Measurements from ENCODE around the gene CD8B.
"Not testable (repeated sequence)": the region's sequence is repeated elsewhere in the genome, so short reads cannot be mapped to it uniquely, and the experiment has no call there.

The CD8B gene

DNA sequence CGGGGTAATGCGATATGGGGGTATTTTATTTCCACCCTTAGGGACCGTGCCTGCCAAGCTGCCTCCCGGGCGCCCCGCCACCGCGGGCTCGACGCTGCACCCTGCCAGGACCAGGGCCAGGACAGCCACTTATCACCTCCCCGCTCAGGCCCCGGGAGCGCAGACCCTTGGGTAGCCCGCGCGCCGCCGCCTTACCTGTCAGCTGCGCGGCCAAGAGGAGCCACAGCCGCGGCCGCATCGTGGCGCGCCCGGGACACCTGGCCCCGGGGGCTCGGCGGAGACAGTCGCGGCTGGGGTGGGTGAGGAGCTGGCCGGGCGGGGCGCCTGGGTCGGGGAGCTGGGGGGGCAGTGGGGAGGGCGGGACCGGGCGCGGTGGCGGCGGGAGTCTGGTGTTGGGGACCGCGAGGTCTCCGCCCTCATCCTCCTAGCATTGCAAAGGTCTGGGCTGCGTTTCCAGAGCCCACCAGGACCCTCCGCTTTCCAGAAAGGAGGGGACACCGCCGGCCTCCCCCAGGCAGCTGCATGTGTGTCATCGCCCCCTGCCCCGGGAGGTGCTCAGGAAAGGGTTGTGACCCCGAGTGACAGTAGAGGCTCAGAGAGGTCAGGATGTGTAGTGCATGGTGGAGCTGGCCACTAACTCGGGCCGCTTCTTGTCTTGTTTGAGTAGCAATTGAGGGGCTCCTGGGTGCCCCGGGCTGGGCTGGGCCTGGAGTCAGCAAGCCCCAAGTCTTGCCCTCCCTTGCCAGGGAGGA lies at the start of gene CD8B:
Gene CD8B (minus strand): TSS at position 259 of the 752 bp plus-strand sequence. CDS start 21 bp downstream, at position 238.
- DNase-seq: not testable (repeated sequence)

DNA sequence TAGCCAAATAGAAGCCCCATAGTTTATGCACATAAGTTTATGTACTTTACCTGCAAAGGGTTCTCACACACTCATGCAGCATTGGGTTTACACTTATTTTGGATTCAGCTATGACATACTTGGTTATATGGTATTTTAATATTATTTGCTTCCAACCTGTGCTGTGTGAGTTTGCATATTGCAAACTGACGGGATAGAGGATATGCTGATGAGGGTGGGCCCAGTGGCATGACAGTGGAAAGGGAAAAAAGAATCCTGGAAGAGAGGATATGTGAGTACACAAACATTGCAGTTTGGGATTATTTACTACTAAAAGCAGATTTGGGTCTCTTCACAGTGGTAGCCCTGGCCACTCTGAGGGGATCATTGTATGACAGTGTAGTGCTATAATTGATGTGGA lies 44.2 kb upstream of the CD8B start:
- not testable (repeated sequence) for DNase-seq

DNA sequence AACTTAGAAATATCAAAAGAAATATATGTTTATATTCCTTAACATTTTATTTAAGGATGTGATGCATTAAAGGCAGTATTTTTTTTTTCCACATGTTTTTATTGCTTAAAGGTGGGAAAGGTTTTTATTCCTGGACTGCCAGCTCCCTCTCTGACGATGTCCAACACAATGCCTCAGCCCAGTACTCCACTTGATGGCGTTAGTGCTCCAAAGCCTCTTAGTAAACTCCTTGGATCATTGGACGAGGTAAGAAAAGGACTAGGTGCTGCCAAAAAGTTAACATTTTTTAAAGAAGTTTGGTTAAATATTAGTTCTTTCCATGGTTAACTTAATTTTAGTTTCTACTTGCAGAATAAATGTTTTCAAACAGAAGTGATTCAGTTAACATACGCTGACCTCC lies 39.0 kb upstream of the CD8B start:
- DNase-seq: not testable (repeated sequence)

DNA sequence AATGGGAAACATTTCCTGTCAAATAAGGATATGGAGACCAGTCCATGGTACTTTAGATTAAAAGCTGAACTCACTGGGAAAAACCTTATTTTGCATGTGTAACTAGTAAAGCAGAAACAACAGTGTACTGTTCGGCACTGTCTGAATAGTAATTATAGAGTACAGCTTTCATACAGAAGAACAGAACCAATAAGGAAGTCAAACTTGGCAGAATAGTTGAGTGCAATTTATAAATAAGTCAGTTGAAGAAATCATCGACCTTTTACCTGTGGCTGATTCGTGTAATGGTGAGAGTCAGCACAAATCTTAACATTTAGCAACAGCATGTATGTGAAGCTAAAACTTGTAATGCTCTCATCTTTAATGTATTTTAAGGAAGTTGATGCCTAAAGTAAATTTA lies 24.3 kb upstream of the CD8B start:
- DNase-seq: not testable (repeated sequence)

DNA sequence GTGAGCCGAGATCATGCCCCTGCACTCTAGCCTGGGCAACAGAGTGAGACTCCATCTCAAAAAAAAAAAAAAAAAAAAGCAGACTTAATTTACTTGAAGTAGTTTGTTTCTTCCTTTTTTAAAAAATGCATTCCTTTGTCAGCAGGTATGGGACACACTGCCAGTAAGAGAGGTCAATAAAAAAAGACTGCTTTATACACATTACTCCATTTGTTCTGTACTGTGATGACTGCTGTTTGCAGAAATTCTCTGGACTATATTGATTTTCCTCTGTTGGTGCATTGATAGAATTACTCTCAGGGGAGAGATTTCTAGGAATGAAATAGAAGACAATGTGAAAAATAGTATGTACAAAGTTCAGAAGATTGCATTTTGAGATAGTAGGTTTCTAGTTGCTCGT lies 21.2 kb upstream of the CD8B start:
- not testable (repeated sequence) for DNase-seq

DNA sequence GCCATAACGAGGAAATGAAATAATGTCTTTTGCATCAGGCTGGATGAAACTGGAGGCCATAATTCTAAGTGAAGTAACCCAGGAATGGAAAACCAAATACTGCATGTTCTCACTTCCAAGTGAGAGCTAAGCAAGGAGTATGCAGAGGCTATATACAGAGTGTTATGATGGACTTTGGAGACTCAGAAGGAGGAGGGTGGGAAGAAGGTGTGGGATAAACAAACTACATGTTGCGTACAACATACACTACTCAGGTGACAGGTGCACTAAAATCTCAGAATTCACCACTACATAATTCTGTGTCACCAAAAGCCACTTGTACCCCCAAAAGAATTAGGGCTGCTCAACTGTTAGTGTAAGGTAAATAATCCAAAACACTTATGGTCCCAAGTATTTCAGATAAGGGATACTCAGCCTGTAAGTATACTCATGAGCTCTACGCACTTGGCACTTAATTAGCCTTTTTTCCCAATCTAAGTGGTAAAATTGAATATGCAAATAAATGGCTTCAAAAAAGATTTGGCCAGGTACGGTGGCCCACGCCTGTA lies 20.5 kb upstream of the CD8B start:
- DNase-seq: not testable (repeated sequence)

DNA sequence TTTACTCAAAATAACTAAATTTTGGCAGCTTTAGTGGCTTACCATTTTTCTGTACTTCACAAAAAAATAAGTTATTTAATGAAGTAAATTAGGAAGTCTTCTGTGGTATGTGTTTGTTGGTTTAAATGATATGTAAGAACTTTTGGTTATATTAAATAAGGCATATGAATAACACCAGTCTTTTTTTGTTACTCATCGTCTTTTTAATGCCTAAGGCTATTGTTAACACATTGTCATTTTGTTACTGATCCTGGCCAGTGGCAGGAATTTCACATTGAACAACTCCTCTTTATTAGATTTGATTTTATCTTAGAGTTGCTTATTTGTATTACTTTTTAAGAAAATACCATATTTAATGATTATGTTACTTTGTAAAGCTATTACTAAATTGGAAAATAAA lies 17.3 kb upstream of the CD8B start:
- not testable (repeated sequence) for DNase-seq

DNA sequence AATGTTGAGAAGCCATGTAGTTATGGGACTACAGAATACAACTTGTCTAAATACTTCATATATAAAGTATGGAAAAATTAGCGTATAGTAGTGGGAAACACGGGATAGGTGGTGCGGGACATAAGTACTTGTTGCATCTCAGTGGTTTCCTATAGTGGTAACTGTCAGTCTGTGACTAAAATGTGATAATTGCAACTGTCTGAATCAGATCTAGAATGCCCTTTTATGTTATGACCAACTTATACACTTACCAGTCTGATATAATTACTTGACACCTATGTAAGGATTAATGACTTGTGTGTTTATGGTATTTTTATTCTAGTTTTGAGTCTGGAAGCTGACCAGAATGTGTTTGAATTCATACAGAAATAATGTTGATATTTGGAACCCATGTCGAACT lies 9.3 kb upstream of the CD8B start:
- not testable (repeated sequence) for DNase-seq

DNA sequence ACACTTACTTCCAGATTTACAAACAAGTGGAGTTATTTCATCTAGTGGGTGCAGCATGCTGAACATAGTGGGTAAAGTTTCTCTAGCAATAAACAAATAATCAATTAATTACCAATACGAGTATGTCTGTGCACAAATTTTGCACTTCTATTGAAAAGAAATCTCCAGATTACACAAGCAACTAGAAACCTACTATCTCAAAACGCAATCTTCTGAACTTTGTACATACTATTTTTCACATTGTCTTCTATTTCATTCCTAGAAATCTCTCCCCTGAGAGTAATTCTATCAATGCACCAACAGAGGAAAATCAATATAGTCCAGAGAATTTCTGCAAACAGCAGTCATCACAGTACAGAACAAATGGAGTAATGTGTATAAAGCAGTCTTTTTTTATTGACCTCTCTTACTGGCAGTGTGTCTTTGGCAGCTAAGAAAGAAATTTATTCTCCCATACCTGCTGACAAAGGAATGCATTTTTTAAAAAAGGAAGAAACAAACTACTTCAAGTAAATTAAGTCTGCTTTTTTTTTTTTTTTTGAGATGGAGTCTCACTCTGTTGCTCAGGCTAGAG lies 7.3 kb upstream of the CD8B start:
- not testable (repeated sequence) for DNase-seq

DNA sequence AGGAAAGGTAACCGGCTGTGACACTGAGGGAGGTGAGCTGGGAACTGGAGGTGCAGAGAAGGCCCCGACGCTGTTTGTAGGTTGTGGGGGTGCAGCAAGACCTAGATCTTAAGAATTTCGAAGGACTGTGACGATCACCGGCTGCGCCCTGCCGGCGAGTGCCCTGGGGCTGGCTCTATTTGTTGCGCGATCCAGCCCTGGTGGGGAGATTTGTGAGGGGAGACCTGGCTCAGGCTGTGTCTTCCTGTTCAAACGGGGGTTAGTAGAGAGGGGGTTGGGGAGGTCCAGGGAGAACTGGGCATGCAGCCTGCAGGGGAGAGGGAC lies 656 bp upstream of the CD8B start:
- not testable (repeated sequence) for DNase-seq

DNA sequence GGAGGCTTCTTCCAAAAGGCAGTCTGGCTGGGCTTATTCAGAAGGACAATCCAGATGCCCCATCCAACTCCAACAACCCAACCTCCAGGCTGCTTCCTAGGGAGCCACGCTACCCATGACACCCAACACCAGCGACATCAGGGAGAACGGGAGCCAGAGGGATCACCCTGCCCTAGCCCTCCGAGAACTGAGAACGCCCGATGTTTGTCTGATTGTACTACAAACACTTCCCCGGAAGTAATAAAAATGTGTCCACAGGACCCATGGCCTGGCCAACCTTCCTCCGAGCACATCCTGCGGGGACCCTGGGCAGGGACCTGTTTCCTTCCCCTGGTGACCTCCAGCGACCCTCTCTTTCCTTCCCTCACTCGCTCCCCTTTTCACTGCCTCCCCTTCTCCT lies 511 bp downstream of the CD8B start:
- DNase-seq: not testable (repeated sequence)

DNA sequence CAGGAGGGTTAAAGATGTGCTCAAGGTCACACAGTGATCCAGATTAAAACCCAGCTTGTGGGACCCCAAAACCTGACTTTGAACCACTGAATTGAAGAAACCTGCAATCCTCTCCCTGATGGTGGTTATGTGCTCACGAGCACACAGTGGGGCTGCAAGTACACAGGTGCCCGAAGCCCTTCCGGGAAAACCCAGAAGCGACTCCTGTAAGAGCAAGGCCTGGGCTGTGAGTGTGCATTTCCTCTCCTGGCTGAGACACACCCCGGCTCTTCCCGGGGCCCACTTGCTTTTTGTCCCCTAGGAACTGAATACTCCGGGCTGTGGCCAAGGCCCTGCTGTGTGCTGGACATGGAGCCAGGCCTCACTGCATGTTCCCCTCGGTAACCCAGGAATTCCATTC lies 1.1 kb downstream of the CD8B start:
- not testable (repeated sequence) for DNase-seq

DNA sequence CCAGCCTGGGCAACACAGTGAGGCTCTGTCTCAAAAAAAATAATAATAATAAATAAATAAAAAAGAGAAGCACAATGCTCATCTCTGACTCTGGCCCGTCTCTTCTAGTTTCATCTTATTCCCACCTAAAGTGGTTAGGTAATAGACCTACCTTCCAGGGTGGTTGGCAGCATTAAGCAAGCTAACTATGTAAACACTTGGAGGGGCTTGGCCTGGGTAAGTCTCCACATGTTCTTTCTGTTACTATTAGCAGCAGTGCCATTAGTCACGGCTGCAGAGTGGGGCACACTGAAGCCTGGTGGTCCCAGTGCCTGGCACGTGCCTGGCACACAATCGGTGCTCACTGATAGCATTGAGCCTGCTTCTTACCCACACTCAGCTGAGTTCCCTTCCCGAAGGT lies 4.0 kb downstream of the CD8B start:
- not testable (repeated sequence) for DNase-seq

DNA sequence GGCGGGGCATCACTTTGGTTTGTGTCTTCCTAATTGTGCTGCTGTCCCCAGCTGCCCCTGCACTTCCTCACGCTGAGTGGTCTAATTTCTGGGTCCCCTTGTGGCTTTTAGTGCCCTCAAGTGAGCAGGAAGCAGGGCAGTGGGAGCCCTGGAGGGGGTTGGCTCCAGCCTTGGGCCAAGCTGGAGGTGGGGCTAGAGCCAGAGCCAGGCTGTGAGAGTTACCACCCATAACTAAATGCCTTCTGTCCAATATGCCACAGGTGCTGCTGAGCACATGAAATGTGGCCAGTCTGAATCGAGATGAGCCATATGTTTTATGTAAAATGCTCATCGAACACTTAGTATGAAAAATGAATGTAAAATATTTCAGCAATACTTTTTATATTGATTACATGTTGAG lies 5.2 kb downstream of the CD8B start:
- DNase-seq: not testable (repeated sequence)

DNA sequence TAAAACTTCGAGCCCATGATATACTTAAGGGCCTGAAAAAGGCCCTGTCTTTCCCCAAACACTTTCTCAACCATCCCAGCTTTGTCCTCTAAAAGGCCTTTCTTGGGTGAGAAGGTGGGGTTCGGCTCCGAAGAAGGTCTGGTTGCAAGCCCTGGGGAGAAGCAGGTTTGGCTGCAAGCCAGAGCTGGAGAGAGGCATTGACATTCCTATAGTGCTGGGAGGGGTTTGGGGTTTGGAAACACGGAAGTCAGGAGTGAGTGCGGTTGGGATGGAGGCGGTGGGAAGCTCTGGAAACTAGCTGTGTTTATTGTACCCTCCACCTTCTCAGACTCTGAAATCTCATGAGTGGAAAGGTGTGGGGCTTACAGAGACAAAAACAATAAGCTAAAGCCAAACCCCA lies 5.7 kb downstream of the CD8B start:
- DNase-seq: not testable (repeated sequence)

DNA sequence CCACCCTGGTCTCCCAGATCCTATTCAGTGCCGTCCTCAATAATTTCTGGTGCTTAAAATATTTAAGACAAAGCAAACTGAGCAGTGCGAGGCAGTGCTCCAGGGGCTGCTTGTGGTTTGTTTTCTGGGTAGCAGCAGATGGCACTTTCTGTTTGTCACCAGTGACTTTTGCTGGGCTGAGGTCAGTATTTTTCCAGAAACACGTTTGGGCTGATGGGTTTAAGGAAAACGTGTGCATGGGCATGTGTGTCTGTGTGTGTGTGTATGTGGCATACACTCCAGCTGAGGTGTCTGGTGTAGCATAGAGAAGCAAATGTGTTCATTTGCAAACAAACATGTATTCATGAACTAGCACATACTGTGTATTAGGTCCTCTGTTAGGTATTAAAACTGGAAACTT lies 10.1 kb downstream of the CD8B start:
- DNase-seq: not testable (repeated sequence)

DNA sequence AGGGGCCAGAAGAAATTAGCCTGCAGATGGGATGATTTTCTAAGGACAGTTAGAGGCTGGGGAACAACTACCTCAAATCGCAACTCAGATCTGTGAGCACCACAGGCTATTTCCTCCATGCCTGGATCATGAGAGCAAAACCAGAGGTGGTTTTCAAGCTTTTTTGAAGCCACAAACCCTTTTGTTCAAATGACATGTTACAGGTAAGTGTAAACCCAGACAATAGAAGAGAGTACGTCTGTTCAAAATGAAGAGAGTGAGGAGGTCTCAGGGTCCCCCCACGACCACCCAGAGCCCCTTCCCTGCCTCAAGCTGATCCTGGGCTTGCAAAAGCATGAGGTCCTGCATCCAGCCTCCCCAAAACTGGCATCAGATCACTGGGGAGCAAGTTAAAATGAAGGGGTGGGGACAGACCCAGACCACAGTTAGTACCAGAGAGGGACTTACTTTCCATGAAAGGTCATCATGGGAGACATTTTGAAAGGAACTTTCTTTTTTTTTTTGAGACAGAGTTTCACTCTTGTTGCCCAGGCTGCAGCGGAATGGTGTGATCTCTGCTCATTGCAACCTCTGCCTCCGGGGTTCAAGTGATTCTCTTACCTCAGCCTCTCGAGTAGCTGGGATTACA lies 19.0 kb downstream of the CD8B start:
- DNase-seq: not testable (repeated sequence)

DNA sequence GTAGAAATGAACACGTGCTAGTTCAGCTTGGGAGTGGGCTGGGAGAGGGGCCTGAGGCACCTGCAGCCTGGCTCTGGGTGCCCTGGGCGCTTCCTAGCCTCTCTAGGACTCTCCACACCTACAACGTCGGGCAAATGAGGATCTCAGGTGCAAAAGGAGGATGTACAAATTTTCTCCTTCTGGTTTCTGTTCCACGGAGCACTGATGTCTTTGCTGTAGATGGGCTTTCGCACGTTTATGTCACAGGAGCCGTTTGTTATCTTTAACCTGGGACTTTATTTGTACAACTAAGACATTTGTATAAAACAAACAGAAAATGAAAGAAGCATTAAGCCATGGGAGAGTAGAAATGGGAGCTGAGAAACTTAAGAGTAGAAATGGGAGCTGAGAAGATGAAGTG lies 20.4 kb downstream of the CD8B start:
- not testable (repeated sequence) for DNase-seq

DNA sequence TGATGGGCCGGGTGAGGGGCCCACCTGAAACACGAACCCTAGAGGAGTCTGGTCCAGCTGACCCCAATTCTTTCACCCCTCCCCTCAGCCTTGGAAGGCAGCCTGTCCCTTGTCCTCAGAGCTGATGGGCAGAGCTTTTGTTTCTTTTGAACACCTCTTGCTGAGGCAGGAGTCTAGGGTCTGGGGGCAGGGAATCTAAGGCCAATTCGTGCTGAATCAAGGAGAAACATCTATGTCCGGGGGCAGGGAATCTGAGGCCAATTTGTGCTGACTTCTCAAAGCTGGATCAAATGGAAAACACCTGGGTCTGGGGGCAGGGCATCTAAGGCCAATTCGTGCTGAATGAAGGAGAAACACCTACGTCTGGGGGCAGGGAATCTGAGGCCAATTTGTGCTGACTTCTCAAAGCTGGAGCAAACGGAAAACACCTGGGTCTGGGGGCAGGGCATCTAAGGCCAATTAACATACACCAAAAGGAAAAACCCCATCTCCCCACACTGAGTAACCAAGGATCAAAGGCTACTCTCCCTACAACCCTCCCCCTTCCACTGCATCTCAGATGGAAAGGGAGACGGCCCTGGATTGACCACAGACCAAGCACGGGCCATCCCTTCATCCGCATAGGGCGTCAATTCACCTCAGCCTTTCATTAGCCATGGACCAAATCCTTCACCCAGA lies 21.7 kb downstream of the CD8B start:
- not testable (repeated sequence) for DNase-seq

DNA sequence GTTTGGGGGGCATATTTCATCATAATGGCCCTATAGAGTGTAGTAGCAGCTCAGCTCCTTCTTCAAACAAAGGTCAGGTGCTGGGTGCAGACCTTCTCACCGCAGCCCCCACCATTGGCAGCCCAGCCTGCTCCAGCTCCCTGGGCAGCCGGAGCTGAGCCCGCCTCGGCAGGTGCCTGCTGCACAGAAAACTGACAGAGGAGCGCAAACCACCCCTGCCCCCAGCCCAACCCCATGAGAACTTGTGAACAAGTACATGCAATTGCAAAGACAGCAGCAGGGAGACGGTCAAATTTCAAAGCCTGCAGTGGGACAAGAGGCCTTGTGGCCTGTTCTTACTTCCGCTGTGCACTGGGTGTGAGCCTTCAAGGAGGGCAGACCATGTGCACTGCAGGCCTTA lies 22.2 kb downstream of the CD8B start:
- DNase-seq: not testable (repeated sequence)

DNA sequence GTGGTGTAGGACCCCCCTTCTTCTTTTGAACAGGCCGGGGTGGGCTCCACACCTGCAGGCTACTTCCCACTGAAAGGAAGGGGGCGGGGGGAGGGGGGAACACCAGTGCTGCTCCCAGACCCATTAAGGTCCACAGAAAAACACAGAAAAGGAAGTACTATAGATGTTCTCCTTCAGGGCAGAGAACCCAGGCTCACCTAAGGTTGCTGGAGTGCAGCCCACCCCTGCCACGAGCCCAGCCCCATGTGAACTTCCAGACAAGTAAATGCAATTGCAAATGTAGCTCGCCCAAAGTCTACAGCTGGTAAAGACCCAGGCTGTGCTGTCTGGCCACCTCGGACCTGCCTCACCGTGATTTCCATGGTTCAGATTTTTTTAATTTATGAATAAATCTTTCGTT lies 24.0 kb downstream of the CD8B start:
- DNase-seq: not testable (repeated sequence)

DNA sequence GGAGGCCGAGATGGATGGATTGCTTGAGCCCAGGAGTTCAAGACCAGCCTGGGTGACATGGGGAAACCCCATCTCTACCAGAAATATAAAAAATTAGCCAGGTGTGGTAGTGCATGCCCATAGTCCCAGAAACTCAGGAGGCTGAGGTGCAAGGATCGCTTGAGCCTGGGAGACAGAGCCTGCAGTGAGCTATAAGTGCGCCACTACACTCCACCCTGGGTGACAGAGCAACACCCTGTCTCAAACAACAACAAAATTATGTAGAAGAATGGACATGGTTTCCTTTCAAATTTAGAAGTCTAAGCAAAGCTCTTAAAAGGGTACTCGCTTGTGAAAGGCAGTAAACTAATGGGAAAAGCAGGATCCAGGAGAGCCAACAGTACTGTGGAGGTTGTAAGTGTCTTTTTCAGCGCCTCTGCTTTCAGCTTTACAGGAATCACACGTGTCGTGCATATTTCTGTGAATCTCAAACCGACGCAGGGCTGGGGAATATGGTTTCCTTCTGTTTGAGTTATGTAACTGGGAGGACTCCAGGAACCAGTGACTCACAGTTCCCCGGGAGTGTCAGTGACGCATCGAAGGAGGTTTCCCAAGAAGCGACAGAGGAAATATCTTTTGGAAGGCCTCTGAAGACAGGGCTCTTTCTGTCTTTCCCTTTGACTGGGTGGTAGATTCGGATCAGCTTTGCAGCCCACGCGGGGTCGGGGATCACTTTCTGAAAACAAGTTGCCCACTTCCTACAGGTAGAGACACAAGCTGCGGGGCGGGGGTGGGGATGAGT lies 24.6 kb downstream of the CD8B start:
- DNase-seq: not testable (repeated sequence)

DNA sequence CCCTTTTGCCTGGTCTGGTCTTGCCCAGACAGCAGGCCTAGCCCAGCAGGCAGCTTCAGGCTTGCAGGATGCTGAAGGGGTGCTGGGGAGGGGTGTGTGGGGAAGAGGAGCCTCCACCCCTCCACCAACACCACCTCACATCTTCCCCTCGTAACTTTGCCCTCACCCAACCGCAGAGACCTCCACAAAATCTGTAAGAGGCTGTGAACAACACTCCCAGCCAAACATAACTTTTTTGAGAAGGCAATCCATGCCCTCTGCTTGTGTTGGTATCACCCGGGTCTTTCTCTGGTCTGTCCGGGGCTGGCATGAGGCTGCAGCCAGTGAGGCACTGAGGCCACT lies 26.2 kb downstream of the CD8B start:
- DNase-seq: not testable (repeated sequence)

Measured in COR-L47 (cell line).